A673 (cell line): ENCODE data around the gene HOXD4. TPM values are rescaled to one million over a fixed set of nuclear protein-coding genes. Genes with fewer than 3 reads are reported as not detected.

ENCODE experiments used
- BruUV-seq: library from RNA; stranded (reverse); fragments of 400-500 nt; replicated peaks from 2 replicates; lab custom pipeline; 2021; lab: Mats Ljungman, UMichigan
- CTCF ChIA-PET: fragments of 300-600 bp; sonication (Branson Sonifier 250); formaldehyde crosslinking; loops from one replicate; lab custom pipeline; 2022; ENCODE audit warnings: antibody characterized with exemption; lab: Charles Lee
- POLR2A ChIA-PET: fragments of 300-600 bp; sonication (Branson Sonifier 250); formaldehyde crosslinking; loops from one replicate; lab custom pipeline; 2022; ENCODE audit warnings: antibody characterized with exemption; ENCODE audit not compliant: low non-redundant PET; lab: Charles Lee
- DNase-seq: peaks from one replicate; pipeline ENCODE4 v3.0.0-alpha.2; 2015; ENCODE audit warnings: low spot score
- H3K27ac ChIP-seq: fragments of 200-600 bp; sonication (generic); 2 replicates; pipeline ENCODE4 v1.5.1; 2016; ENCODE audit warnings: mixed run types, low read depth, mild to moderate bottlenecking, mixed read lengths, antibody characterized with exemption, low read length; ENCODE audit not compliant: poor library complexity, severe bottlenecking
- H3K27me3 ChIP-seq: fragments of 200-600 bp; sonication (generic); replicated peaks from 2 replicates; pipeline ENCODE4 v1.6.1; 2017; ENCODE audit warnings: mixed run types, low read depth, mild to moderate bottlenecking, mixed read lengths, antibody characterized with exemption, low read length; ENCODE audit not compliant: insufficient read depth, poor library complexity
- H3K36me3 ChIP-seq: fragments of 200-600 bp; sonication (generic); 2 replicates; pipeline ENCODE4 v1.6.1; 2016; ENCODE audit warnings: mixed run types, mild to moderate bottlenecking, mixed read lengths, antibody characterized with exemption, low read length; ENCODE audit not compliant: insufficient read depth, poor library complexity, severe bottlenecking
- H3K4me1 ChIP-seq: fragments of 200-600 bp; sonication (generic); 2 replicates; pipeline ENCODE4 v1.6.1; 2017; ENCODE audit warnings: mixed run types, mild to moderate bottlenecking, mixed read lengths, antibody characterized with exemption, low read length; ENCODE audit not compliant: insufficient read depth, poor library complexity, severe bottlenecking
- H3K4me3 ChIP-seq: fragments of 200-600 bp; sonication (generic); 2 replicates; pipeline ENCODE4 v1.5.1; 2016; ENCODE audit warnings: low read depth, mixed run types, mild to moderate bottlenecking, mixed read lengths, low read length; ENCODE audit not compliant: poor library complexity, severe bottlenecking
- H3K9me3 ChIP-seq: fragments of 200-600 bp; sonication (generic); 2 replicates; pipeline ENCODE4 v1.6.1; 2016; ENCODE audit warnings: mixed run types, low read depth, mild to moderate bottlenecking, mixed read lengths, antibody characterized with exemption, low read length; ENCODE audit not compliant: poor library complexity, severe bottlenecking
- CTCF ChIP-seq: fragments of 300-800, 200-600 bp; sonication (generic); conservative IDR thresholded peaks from 2 replicates; pipeline ENCODE4 v1.5.1; 2017; ENCODE audit warnings: low read depth, mild to moderate bottlenecking, antibody characterized with exemption, low read length, moderate library complexity, mixed read lengths
- EZH2 ChIP-seq: fragments of 200-600 bp; sonication (generic); IDR thresholded peaks from 2 replicates; pipeline ENCODE4 v1.6.1; 2017; ENCODE audit warnings: borderline replicate concordance, low read depth, mild to moderate bottlenecking, mixed read lengths, antibody characterized with exemption, low read length; ENCODE audit not compliant: poor library complexity, severe bottlenecking
- intact Hi-C: fragments of 100-400 bp; cut with micrococcal nuclease; formaldehyde crosslinking; loops from one replicate; pipeline ENCODE4 v1.10.0; 2022; ENCODE audit not compliant: unreplicated experiment
- total RNA-seq: library from RNA; stranded (reverse); gene quantifications from 2 replicates; pipeline ENCODE4 v1.2.3, GENCODE V29; 2021

HOXD4 gene
- total RNA-seq, 1 experiment from 2014 or later, result 30.8 TPM

- ChIA-PET CTCF (interaction anchor here (0.6 to 1.0 kb wide), 2 partner anchors 8 to 547 kb away, joined by 3 to 4 read pairs; no protein-coding TSS in a partner anchor), POLR2A (interaction anchor here (0.5 to 1.0 kb wide), 2 partner anchors 551 to 1141 kb away, joined by 3 to 17 read pairs; no protein-coding TSS in a partner anchor)
- intact Hi-C loops, result no loop called here
Observed at GRCh38 chr2:176105078-176105729, 46.1 kb upstream of the HOXD4 start.

GRCh38 chr2:176105730-176106580 is 45.4 kb upstream of the HOXD4 start:
- H3K4me3 ChIP-seq, result peak overlapping the region; percentile 73
- H3K4me1 ChIP-seq, result peaks cover 26% of the 10 kb centered on the region
- TF ChIP-seq CTCF (no peak), EZH2 (no peak)
- no peaks in the 10 kb centered on the region for H3K9me3 ChIP-seq
- H3K27me3 ChIP-seq, result no peaks in the 10 kb centered on the region
- peaks cover 22% of the 10 kb centered on the region for H3K36me3 ChIP-seq
- POLR2A ChIA-PET, result interaction anchor here (0.7 to 0.9 kb wide), 2 partner anchors 8 to 9 kb away, joined by 3 to 5 read pairs; no protein-coding TSS in a partner anchor
- CTCF ChIA-PET, result interaction anchor here (0.7 kb wide), 1 partner anchor 21 kb away, joined by 3 read pairs; no protein-coding TSS in a partner anchor
- DNase-seq, result peak; percentile 59
- intact Hi-C loops, result no loop called here
- BruUV-seq, result no TSS peak
- H3K27ac ChIP-seq, result peak overlapping the region; percentile 94

More at GRCh38 chr2:176105078-176105729, 46.1 kb upstream of the HOXD4 start:
- H3K36me3 ChIP-seq, result peaks cover 15% of the 10 kb centered on the region
- no peaks in the 10 kb centered on the region for H3K27me3 ChIP-seq
- H3K27ac ChIP-seq, result peak overlapping the region; percentile 94
- peaks cover 29% of the 10 kb centered on the region for H3K4me1 ChIP-seq
- H3K4me3 ChIP-seq, result peak overlapping the region; percentile 73
- DNase-seq, result peak; percentile 86
- no TSS peak for BruUV-seq
- no peak for TF ChIP-seq EZH2
- TF ChIP-seq CTCF, result no peak
- H3K9me3 ChIP-seq, result no peaks in the 10 kb centered on the region
